GOT3 (cell line): ENCODE data around the gene ANGPTL2.

ENCODE experiments used
- DNase-seq: peaks from one replicate; lab custom pipeline; 2025; ENCODE audit warnings: mixed read lengths; lab: John Stamatoyannopoulos, UW

ANGPTL2 gene

DNA sequence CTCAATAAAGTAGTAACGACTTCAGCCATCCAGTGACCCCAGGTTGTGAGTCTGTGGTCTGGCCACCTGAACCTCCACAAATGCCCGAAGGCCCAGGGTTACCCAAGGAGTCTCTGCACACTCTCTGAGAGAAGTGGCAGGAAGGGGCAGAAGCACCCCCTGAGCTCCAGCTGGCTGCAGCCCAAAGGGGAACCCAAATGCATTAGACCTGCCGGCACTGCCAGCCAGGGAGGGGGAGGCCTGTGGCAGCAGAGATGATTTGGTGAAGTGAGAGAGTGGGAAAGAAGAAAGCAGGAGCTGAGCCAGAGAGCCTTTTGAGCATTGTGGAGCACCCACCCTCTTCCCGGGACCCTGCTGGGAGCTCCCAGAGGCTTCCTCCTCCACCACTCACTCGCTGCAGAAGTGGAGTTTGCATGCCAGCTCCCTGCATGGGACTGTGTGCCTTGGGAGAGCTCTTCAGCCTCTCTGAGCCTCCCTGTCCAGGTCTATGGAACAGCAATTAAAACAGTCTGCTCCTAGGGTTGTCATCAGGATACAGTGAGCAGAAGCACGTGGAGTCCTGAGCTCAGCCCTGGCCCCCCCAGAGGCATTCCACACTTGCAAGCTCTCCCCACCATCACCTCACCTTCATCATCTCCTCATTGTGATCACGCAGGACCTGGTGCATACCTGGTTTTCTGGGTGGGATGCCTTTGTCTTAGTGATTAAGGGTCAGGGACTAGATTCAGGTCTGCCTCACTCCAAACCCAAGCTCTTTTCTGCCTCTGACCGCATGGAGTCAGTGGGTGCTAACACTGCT, 13.8 kb upstream of the ANGPTL2 start:
- DNase-seq: no peak

DNA sequence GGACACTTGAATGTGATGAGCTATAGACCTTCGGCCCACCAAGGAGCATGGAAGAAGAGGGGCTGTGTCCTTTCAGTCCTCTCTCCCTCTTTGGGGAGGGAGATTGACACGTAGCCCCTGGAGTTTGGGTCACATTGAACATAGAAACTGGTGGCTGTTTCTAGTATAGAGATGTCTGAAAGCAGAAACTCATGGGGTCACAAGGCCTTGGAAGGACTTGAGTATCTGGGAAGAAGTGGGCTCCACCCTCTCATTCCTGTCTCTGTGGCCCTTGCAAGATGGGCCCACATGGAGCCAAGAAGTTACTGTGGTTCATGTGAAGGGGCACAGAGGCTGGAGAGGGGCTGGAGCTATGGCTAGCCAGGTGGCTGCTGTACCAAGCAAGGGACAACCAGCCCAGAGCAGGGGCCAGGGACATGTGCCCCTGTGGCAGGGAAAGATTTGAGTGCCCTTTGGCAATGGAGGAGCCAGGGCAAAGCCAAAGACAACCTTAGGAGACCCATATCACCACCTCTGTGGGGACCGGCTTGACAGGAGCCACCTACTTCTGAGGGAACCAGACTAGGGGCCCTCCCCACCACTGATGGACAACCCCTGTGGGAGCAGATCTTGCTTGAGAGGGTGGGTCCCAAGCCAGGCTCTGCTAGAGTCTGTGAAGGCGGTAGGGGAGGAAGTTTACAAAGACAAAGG, 12.8 kb upstream of the ANGPTL2 start:
- no peak for DNase-seq

GRCh38 chr9:127133739-127134167, 11.3 kb upstream of the ANGPTL2 start:
- DNase-seq: no peak

GRCh38 chr9:127132921-127133647, 10.6 kb upstream of the ANGPTL2 start:
- DNase-seq: no peak

- no peak for DNase-seq
Measured at GRCh38 chr9:127132375-127132774, 9.9 kb upstream of the ANGPTL2 start.

GRCh38 chr9:127131871-127132270, 9.4 kb upstream of the ANGPTL2 start:
- no peak for DNase-seq

- DNase-seq: peak; percentile 9
Measured at GRCh38 chr9:127130661-127131538, 8.5 kb upstream of the ANGPTL2 start.

DNA sequence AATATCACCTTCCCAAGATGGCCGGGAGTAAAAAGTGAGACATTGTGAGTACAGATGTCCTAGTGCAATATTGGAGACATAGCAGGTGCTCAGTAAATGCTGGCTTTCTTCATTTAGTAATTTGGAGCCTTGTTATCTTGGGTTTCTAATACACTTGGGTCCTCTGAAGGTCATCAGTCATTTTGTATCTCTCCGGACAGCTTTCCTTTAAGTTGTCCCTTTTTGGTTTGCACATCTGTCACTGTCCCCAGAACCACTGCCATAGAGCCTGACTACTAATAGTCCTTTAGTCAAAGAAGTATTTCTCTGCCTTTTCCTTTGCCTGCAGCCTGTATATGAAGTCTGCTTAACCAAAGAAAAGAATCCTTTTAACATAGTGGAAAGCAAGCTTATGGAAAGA, 7.8 kb upstream of the ANGPTL2 start:
- DNase-seq: no peak

DNA sequence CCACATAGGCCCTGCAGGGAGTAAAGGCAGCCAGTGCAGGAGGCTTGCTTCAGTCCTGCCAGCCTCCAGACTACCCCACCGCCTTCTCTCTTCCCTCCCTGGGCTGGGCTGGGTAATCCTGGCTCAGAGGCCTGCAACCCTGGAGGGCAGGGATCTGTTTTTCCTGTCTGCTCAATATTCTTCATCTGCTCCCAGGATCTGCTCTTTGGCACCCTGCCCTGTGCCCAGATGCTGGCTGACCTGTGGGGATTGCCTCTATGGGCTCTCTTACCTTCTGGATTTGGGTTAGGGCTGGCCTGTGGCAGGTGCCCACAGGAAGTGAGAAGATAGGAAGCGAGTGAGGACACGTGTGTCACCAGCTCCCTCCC, 7.3 kb upstream of the ANGPTL2 start:
- DNase-seq: no peak

DNA sequence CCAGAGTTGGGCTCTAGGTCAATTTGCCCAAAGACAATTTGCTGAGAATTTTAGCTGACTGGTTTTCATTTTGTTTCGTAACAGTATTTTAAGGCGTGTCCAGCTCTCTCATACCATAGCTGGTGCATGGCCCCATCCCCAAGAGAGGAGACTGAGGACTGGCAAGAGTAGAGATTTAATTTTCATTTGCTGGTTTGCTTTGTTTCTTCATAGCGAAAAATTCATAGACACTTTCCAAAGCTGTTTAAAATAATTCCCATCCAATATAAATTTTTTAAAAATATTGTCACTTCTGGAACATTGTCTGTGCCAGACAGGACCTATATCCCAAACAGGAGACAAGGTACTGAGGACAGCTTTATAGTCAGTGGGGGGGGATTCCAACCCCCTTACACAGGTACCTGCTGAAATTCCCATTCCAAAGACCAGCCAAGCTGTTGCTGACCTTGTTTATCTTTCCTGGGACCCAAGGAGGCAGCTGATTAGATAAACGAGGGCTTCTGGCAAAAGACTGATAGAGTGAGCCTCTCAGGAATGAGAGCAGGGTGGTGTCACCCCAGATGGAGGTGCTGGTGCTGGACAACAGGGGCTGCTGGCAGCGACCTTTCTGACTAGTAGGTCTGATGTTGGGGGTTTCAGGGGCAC, 6.8 kb upstream of the ANGPTL2 start:
- no peak for DNase-seq

DNA sequence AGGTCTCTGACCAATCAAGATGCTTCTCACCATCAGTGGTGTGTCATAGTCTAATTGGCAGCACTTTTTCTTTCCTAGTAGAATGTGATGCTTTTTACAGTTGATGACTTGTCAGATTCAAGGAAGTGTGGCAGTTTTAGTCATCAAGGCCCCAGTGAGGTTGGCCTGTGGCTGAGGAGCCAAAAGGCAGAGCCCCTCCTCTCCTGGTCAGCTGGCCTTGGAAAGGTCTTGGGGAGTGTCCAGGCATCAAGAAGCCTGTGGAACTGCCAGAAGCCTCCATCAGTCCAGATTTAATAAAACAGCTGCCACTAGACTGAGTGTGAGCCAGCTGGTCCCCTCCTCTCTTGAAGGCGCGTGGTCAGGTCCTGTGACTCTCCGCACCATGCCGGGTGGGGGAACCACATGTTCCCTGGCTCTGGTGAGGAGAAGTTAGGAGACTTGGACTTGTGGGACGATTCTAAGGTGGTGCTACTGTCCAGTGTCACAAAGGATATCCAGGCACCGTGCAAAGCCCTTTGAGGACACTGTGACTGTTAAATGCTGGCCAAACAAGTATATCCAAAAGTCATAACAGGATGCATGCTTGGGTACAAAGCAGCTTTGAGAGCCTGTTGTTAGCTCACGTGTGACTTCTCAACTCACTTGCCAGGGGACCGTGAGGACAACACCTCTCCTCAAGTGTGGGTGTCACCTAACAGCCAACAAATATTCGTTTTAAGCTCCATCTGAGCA, 6.1 kb upstream of the ANGPTL2 start:
- DNase-seq: no peak

- DNase-seq: no peak
Measured at GRCh38 chr9:127126971-127127370, 4.5 kb upstream of the ANGPTL2 start.

DNA sequence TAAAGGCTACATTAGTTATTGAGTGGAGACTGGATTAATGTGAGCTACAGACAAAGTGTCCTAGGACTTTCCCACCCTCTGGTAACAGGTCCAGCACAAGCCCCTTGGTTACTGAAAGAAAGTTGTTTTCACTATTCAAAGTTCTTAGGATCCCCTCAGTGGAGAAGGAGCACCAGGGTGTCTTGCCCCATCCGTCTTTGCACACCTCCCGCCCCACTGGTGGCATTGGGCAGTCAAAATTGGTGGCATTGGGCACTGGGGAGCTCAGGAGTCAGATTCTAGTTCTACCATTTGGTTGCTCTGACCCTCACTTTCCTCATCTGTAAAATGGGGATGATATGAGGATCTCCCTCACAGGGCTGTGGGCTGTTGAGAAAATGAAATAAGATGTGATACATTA, 2.4 kb upstream of the ANGPTL2 start:
- DNase-seq: no peak

GRCh38 chr9:127124111-127124531, 1.7 kb upstream of the ANGPTL2 start:
- DNase-seq: no peak

GRCh38 chr9:127123064-127123890, 842 bp upstream of the ANGPTL2 start:
- DNase-seq: no peak

- DNase-seq: no peak
Measured at GRCh38 chr9:127121628-127122175, 733 bp downstream of the ANGPTL2 start.

- no peak for DNase-seq
Measured at GRCh38 chr9:127119320-127119709, 3.1 kb downstream of the ANGPTL2 start.

DNA sequence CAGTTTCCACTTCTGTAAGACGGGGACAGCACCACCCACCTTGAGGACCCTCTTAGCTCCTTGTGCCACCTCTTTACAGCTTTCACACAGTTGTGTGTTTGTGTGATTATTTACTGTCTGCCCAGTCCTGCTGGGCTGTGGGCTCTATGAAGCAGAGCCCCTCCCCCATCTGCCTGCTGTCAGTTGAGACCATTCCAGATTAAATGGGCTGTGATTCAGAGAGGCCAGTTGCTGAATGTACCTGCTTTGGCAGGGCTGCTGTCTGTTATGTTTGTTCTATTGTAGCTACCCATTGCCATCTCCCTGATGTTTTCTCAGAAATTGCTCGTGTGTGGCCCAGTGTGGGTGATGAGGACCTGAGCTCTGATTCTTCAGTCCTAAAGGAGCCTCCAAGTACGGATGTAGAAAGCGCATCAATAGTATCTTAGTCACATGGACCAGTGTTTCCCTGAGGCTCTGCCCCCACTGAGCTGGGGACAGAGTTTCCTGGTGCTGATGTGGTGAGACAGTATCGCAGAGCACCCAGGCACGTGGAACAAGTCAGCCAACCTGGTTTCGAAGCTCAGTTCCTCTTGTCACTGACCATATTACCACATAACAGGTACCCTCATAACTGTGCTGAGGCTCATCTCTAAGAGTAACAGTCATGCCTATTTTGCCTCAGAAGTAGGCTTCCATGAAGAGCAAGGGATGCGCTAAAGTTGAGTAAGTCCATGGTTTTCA, 3.7 kb downstream of the ANGPTL2 start:
- no peak for DNase-seq

DNA sequence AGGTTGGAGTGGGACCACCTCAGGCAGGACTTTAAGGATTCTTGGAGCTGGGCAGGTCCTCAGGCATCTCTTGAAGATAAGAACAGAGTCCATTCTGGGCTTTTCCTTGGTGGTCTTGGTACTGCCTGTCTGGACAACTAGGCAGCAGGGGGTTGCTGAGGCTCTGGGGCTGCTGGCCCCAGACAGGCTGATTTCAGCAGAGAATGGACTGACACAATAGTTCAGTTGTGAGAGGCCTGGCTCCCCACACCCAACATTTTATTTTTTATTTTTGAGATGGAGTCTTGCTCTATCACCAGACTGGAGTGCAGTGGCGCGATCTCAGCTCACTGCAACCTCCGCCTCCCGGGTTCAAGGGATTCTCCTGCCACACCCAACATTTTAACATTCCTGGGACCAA, 4.6 kb downstream of the ANGPTL2 start:
- DNase-seq: no peak
